Activated naive CD8-positive, alpha-beta T cell (primary cell): ENCODE data around the gene PTPRN2.

ENCODE experiments used
- H3K27ac Mint-ChIP-seq: one replicate; pipeline ENCODE4 v1.8.0; 2021; ENCODE audit warnings: mixed read lengths
- H3K27me3 Mint-ChIP-seq: one replicate; pipeline ENCODE4 v1.8.0; 2021; ENCODE audit warnings: mixed read lengths
- H3K36me3 Mint-ChIP-seq: one replicate; pipeline ENCODE4 v1.8.0; 2021; ENCODE audit warnings: mixed read lengths
- H3K4me1 Mint-ChIP-seq: one replicate; pipeline ENCODE4 v1.8.0; 2021; ENCODE audit warnings: low read depth, mixed read lengths
- H3K4me3 Mint-ChIP-seq: one replicate; pipeline ENCODE4 v1.8.0; 2021; ENCODE audit warnings: mild to moderate bottlenecking, mixed read lengths
- H3K9me3 Mint-ChIP-seq: one replicate; pipeline ENCODE4 v1.8.0; 2021; ENCODE audit warnings: low read depth, mixed read lengths

The PTPRN2 gene

GRCh38 chr7:158446706-158447105 is 140.9 kb downstream of the PTPRN2 start:
- no peak overlapping the region for H3K27ac Mint-ChIP-seq
- H3K9me3 Mint-ChIP-seq = no peaks in the 10 kb centered on the region
- no peak overlapping the region for H3K4me3 Mint-ChIP-seq
- H3K36me3 Mint-ChIP-seq = no peaks in the 10 kb centered on the region
- no peaks in the 10 kb centered on the region for H3K27me3 Mint-ChIP-seq
- no peaks in the 10 kb centered on the region for H3K4me1 Mint-ChIP-seq

GRCh38 chr7:158446281-158446680 is 141.3 kb downstream of the PTPRN2 start:
- H3K27me3 Mint-ChIP-seq = no peaks in the 10 kb centered on the region
- H3K36me3 Mint-ChIP-seq = no peaks in the 10 kb centered on the region
- H3K4me1 Mint-ChIP-seq = no peaks in the 10 kb centered on the region
- H3K9me3 Mint-ChIP-seq = peaks cover 2% of the 10 kb centered on the region
- no peak overlapping the region for H3K4me3 Mint-ChIP-seq
- no peak overlapping the region for H3K27ac Mint-ChIP-seq

GRCh38 chr7:158445421-158446175 is 142.0 kb downstream of the PTPRN2 start:
- H3K27me3 Mint-ChIP-seq = no peaks in the 10 kb centered on the region
- no peak overlapping the region for H3K4me3 Mint-ChIP-seq
- no peaks in the 10 kb centered on the region for H3K36me3 Mint-ChIP-seq
- H3K4me1 Mint-ChIP-seq = no peaks in the 10 kb centered on the region
- peaks cover 7% of the 10 kb centered on the region for H3K9me3 Mint-ChIP-seq
- H3K27ac Mint-ChIP-seq = no peak overlapping the region

- Mint-ChIP-seq H3K27me3 (no peaks in the 10 kb centered on the region), H3K27ac (no peak overlapping the region), H3K36me3 (no peaks in the 10 kb centered on the region), H3K4me3 (no peak overlapping the region), H3K4me1 (no peaks in the 10 kb centered on the region), H3K9me3 (peaks cover 12% of the 10 kb centered on the region)
These were observed 142.9 kb downstream of the PTPRN2 start for GRCh38 chr7:158444501-158445420.

GRCh38 chr7:158443688-158444483 is 143.7 kb downstream of the PTPRN2 start:
- Mint-ChIP-seq H3K4me1 (no peaks in the 10 kb centered on the region), H3K27ac (no peak overlapping the region), H3K27me3 (peaks cover under 1% of the 10 kb centered on the region), H3K4me3 (no peak overlapping the region), H3K36me3 (no peaks in the 10 kb centered on the region), H3K9me3 (peaks cover 12% of the 10 kb centered on the region)

GRCh38 chr7:158443014-158443687 is 144.5 kb downstream of the PTPRN2 start:
- H3K9me3 Mint-ChIP-seq = peaks cover 12% of the 10 kb centered on the region
- H3K27ac Mint-ChIP-seq = no peak overlapping the region
- no peaks in the 10 kb centered on the region for H3K4me1 Mint-ChIP-seq
- no peak overlapping the region for H3K4me3 Mint-ChIP-seq
- H3K27me3 Mint-ChIP-seq = peaks cover 2% of the 10 kb centered on the region
- H3K36me3 Mint-ChIP-seq = no peaks in the 10 kb centered on the region

- Mint-ChIP-seq H3K27ac (no peak overlapping the region), H3K9me3 (peaks cover 12% of the 10 kb centered on the region), H3K27me3 (peaks cover 2% of the 10 kb centered on the region), H3K36me3 (no peaks in the 10 kb centered on the region), H3K4me1 (no peaks in the 10 kb centered on the region), H3K4me3 (no peak overlapping the region)
These were observed 145.4 kb downstream of the PTPRN2 start for GRCh38 chr7:158442260-158442659.

GRCh38 chr7:158439035-158439434 is 148.6 kb downstream of the PTPRN2 start:
- Mint-ChIP-seq H3K4me1 (no peaks in the 10 kb centered on the region), H3K4me3 (no peak overlapping the region), H3K27me3 (peaks cover 14% of the 10 kb centered on the region), H3K36me3 (no peaks in the 10 kb centered on the region), H3K27ac (no peak overlapping the region), H3K9me3 (peaks cover 16% of the 10 kb centered on the region)

GRCh38 chr7:158432369-158433341 is 155.0 kb downstream of the PTPRN2 start:
- H3K27ac Mint-ChIP-seq = no peak overlapping the region
- peaks cover 21% of the 10 kb centered on the region for H3K27me3 Mint-ChIP-seq
- H3K9me3 Mint-ChIP-seq = peaks cover 3% of the 10 kb centered on the region

GRCh38 chr7:158431941-158432347 is 155.7 kb downstream of the PTPRN2 start:
- Mint-ChIP-seq H3K9me3 (peaks cover 3% of the 10 kb centered on the region), H3K4me3 (no peak overlapping the region), H3K27me3 (peaks cover 20% of the 10 kb centered on the region), H3K4me1 (no peaks in the 10 kb centered on the region), H3K27ac (no peak overlapping the region), H3K36me3 (no peaks in the 10 kb centered on the region)

More at GRCh38 chr7:158432369-158433341, 155.0 kb downstream of the PTPRN2 start:
- Mint-ChIP-seq H3K36me3 (no peaks in the 10 kb centered on the region), H3K4me3 (no peak overlapping the region), H3K4me1 (no peaks in the 10 kb centered on the region)

GRCh38 chr7:158431055-158431940 is 156.3 kb downstream of the PTPRN2 start:
- no peaks in the 10 kb centered on the region for H3K4me1 Mint-ChIP-seq
- H3K27ac Mint-ChIP-seq = no peak overlapping the region
- peaks cover 19% of the 10 kb centered on the region for H3K27me3 Mint-ChIP-seq

GRCh38 chr7:158430308-158431034 is 157.2 kb downstream of the PTPRN2 start:
- Mint-ChIP-seq H3K27ac (no peak overlapping the region), H3K27me3 (peaks cover 13% of the 10 kb centered on the region), H3K4me1 (no peaks in the 10 kb centered on the region), H3K36me3 (no peaks in the 10 kb centered on the region), H3K4me3 (no peak overlapping the region), H3K9me3 (peaks cover under 1% of the 10 kb centered on the region)

More at GRCh38 chr7:158431055-158431940, 156.3 kb downstream of the PTPRN2 start:
- no peak overlapping the region for H3K4me3 Mint-ChIP-seq
- peaks cover 3% of the 10 kb centered on the region for H3K9me3 Mint-ChIP-seq
- H3K36me3 Mint-ChIP-seq = no peaks in the 10 kb centered on the region
